ENCODE measurements around the gene CST8.

Gene CST8

DNA sequence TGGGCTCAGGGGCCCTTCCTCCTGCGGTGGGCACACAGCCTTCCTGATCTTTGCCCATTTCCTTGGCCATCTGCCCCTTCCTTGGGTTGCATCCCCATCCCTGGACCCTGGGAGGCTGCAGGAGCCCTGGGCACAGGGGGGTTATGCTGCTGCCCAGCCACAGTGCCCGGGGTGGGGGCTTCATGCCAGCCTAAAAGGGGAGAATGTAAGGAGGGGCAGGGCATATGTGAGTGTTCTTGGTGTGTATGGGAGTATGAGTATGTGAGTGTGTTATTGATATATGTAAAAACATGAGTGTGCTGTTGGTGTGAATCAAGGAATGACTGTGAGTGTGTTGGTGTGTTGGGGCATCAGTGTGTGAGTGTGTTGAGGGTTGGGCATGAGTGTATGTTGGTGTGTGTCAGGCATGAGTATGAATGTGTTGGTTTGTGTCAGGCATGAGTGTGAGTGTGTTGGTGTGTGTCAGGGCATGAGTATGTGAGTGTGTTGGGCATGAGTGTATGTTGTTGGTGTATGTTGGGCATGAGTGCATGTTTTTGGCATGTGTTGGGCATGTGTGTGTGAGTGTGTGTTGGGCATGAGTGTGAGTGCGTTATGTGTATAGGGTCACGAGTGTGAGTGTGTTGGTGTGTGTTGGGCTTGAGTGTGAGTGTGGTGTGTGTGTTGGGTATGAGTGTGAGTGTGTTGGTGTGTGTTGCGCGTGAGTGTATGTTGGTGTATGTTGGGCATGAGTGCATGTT is 14.7 kb upstream of the CST8 start:
- DNase-seq (ENCODE audit: low read depth), result no peak

DNA sequence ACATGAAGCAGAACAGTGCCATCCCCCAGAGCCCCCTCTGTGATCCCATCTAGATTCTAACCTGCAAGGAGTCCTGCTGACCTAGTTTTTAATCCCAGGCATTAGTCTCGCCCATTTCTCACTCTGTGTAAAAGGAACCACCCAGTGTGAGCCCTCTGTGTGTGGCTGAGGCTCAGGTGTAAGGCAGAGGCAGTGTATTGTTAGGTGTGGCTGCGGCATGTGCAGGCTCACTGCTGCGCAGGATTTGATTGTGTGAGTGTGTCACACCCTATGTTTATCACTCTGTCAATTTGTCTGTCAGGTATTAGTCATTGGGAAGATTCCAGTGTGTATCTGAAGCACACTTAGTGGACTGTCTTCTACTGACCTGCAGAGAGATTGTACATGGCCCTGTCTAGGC is 13.7 kb upstream of the CST8 start:
- DNase-seq (ENCODE audit: low read depth), result no peak

DNA sequence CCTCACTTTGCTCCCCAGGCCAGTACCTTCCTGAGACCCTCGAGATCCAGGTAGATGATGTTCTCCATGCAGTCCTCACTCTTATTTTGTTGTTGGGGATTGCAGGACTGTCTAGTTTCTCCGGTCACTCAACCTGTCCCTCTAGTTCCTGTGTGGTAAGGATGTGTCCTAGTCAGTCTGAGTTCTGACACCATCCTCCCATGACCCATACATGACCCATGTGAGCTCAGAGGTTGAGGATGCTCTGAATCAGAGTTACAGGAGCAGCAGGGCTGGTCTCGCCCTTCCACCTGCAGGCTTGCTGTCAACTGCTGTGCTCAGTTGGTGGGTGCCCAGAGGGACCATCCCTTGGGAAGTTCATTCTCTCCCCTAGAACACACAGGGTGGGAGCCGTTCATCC is 11.9 kb upstream of the CST8 start:
- no peak for DNase-seq (ENCODE audit: low read depth)

DNA sequence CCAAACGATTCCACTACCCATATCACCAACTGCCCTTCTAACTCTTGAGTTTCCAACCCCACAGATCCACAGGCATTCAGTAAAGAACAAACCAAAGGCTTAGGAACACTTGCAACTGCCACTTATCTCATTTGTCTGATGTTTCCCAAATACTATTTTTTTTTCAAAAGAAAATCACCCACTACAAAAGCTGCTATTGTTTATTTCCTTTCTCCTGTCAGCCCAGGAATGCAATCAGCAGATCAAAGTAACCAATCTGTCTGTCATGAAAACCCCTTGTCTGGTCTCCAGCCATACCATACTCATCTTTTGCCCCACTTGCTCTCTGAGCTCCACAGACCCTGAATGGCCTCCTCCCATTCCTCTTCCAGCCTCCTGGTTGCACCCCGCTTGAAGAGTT is 8.8 kb upstream of the CST8 start:
- DNase-seq (ENCODE audit: low read depth), result no peak

DNA sequence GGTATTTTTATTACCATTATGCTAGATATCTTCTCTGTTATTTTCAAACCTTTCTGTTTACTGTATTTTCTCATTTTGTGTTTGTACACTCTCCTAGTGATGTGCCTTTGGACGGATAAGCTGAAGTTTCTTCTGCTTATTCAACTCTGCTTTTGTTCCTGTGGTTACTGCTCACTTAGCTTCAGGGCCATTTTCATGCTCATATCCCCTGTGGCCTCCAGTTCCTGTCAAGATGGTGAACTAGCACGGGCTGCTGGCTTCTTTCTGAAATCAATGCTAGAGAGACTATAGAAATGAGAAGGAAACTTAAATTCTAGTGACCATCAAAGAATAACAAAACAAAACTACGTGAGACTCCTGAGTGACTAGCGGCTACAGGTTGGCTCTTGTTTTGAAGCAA is 6.8 kb upstream of the CST8 start:
- no peak for DNase-seq (ENCODE audit: low read depth)

DNA sequence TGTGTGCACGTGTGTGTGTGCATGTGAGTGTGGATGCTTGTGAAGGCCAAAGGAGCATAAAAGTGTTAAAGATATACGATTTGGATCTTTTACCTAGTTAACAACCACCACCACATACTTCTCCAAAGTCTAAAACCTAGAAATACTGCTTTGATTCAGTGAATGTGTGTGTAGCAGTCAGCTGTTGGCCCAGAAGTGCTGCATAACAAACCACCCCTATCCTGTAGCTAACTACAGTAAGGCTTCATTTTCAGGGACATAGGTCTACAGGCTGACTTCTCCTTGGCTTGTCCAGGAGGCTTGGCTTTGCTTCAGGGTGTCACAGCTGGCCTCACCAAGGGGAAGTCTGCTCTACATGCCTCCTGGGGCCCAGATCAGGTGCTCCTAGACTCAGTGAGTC is 2.4 kb upstream of the CST8 start:
- DNase-seq (ENCODE audit: low read depth), result no peak

DNA sequence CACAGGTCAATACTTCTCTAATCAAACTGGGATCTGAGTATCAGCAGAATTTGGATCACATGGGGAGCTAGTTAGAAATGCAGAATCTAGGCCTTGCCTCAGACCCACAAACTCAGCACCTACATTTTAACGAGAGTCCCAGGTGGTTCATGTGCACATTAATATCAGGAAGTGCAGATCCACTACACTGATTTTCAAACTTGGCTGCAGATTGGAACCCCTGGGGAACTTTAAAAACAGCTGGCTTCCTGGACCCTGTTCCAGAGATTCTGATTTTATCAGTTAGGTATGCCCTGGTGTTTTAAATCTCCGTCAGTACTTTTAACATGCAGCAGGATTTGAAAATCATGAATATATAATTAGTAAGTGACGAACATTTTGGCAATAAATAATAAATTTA is 1.9 kb upstream of the CST8 start:
- no peak for DNase-seq (ENCODE audit: low read depth)

DNA sequence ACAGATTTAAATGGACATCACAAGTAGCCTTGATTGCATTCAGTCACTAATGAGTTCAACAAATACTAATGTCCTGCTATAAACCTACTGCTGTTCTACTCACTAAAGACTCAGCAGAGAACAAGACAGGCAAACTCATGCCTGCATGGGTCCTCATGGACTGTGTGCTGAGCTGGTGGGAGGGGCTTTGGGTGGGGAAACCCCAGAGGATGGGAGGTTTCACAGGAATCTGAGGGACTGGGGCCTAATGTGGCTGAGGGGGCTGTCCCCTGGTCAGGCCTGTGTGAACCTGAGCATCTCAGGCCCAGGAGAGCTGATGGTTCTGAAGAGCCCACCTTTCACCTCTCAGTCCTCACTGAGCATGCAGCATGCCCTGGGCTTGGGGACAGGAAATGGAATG is 1.4 kb downstream of the CST8 start:
- DNase-seq (ENCODE audit: low read depth), result no peak

DNA sequence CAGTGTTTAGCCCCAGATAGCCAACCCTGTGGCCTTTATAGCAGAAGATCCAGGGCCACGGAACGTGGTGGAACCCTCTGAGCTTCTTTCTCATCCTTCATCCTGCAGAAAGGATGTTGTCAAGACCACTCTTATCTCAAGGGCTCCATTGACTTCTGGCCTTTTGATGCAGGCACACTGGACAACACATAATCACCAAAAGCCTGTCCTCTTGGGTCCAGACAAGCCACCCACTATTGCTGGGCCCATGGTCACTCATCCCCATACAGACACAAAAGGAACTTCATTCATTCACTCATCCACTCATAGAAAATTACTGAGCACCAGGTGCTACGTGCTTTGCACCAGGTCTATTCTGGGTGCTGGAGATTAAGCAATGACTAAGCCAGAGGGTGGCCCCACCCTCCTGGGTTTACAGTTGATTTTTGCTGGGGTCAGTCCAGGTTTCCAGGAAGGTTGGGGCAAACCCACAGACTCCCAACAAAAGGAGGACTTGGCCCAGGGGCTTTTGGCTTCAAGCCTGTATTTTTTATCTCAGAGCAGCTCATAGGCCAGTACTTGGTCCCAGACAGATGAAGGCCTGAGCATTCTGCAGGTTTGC is 2.4 kb downstream of the CST8 start:
- DNase-seq (ENCODE audit: low read depth), result no peak

DNA sequence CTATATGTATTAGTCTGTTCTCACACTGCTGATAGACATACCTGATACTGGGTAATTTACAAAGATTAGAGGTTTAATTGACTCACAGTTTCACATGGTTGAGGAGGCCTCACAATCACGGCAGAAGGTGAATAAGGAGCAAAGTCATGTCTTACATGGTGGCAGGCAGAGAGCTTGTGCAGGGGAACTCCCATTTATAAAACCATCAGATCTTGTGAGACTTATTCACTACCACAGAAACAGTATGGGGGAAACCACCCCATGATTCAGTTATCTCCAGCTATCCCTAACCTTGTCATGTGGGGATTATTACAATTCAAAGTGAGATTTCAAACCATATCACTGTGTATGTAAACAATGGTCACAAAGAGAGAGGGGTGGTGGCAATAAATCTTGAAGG is 6.6 kb downstream of the CST8 start:
- no peak for DNase-seq (ENCODE audit: low read depth)

DNA sequence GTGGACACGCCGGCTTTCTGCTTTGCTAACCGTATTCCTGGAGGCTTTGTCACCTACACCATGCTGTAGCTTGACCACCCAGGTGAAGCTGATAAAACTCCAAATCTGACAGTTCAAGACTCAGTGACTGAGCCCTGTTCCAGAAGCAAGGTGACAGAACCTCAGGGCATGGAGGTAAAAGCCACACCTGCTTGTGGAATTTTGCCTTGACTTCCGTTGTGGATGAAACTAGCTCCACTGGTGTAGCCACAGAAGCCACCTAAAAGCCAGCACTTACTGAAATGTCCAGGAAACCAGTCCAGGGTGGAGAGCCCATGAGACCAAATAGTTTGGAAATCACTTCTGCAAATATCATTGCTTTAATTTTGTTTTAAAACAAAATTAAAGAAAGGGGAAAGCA is 11.0 kb downstream of the CST8 start:
- no peak for DNase-seq (ENCODE audit: low read depth)

DNA sequence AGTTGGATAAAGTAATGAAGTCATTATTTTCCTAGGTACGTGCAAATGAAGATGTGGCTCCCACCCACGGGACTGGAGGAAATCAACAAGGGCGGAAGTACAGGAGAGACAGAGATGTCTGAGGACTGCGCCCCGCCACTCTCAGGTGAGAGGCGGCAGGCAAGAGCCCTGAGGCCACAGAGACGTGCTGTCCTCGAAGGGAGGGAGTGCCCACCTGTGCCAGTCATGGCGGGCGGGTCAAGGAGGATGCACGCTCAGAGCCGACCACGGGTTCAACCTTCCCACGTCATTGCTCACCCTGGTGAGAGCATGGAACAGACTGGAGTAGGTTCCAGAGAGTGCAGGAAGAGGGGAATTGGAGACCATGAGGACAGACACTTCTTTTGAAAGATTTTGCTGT is 12.7 kb downstream of the CST8 start:
- DNase-seq (ENCODE audit: low read depth), result no peak

DNA sequence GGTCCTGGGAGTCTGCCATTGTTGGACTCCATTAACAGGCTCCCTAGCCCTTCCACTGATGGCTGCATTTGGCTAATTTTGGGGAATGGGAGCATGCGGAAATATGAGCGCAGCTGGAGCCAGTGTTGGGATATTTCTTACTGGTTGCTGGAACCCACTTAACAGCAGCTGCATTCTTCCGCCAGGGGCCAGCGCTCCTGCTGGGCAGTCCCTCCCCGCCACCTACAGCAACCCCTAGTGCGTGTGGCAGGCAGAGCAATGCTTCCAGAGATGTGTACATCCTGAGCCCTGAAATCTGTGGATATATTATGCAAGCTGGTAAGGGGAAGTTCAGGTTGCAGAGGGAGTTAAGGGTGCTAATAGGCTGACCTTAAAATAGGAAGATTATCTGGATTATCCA is 16.4 kb downstream of the CST8 start:
- no peak for DNase-seq (ENCODE audit: low read depth)

DNA sequence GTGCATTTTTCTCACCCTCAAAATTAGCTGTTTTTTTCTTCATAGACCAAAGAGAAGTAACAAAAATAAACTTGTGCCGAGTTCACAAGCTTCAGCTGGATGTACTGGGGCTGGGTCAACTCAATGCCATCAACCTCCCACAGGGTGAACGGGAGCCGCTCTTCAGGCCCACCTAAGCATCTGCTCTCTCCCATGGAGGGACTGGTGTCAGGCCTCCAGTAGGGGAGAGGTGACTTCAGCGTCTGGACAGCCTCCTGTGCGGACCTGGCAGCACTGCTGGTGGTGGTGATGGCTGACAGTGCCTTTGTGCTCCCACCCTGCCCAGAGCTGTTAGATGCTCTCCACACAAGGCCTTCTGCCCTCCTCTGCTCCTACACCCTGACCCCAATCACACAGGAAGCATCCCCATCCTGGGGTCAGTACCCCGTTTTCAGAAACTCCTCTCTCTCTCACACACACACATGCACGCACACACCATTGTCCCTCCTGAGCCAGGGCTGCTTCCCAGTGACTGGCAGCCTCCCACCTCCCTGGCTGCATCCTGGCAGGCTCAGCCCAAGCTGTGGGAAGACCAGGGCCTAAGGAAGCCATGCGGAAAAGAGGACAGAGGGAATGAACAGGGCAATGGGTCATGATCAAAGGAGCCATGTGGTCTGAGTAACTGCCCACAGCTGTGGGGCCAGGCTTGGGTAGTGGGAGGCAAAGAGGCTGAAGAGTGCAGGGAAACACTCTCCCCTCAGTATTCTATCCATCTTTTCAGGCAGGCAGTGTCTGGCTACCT is 17.7 kb downstream of the CST8 start:
- DNase-seq (ENCODE audit: low read depth), result no peak

DNA sequence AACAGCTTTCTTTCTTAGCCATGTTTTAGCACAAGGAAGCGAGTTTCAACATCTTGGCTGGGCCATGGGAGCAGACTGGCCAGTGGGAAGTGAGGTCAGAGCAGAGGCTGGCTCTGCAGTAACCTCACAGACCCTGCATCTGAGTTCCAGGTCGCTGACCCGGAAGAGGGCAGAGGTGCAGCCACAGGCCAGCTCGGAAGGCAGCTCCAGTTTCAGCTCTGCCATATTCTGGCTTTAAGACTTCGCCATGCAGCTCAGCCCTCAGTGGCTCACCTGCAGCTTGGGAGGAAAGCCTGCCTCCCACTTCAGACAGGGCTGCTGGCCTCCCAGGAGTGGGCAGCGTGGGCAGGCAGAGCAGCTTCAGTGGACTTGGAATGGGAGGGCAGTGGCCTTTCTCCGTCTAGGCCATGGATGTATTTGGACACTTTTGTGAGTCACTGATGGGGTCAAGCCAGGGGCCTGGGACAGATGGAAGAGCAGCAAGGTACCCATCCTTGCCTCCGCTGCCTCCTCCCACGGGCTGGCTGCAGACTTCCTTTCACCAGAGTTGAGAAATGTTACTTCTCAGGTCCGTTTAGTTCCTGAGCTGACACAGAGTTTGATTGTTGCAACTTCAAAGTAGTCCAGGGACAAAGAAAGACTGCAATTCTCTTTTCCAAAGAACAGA is 18.5 kb downstream of the CST8 start:
- DNase-seq (ENCODE audit: low read depth), result no peak

DNA sequence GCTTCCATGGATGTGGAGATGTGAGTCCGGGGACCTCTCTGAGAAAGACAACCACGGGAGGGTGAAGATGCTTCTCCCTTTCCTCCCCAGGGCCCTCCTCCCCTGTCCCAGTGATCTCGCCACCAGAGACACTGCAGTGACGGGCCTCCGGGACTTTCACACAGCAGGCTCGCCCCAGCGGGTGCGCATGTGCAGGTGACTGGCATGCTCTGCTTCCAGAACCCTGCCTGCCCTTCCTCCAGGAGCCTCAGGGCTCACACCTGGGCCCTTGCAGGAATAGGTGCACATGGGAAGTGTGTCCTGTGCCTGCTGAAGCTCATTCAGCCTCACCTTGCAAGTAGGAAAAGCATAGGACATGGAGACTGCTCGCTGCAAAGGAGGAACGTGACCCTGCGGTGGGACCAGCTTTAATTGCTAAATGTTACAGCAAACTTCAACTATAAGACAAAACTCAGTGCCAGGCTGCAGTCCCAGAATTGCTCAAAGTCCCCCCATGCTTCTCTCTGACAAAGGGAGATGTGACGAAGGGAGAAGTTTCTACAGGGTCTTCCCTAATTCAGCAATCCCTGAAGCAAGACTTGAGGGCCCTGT is 19.2 kb downstream of the CST8 start:
- DNase-seq (ENCODE audit: low read depth), result no peak

DNA sequence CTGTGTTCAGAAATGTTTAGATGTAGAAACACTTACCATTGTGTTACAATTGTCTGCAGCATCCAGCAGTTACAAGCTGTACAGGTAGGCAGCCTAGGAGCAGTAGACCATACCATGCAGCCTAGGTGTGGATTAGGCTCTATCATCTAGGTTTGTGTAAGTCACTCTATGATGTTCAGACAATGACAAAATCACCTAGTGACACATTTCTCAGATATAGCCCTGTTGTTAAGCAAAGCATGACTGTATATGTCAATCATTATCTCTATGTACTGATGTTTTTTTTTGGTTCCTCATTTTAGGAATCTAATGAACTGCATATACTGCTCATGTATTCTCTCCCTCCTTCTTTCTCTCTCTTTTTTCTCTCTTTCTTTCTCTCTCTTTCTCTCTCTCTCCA is 22.2 kb downstream of the CST8 start:
- DNase-seq (ENCODE audit: low read depth), result no peak

DNA sequence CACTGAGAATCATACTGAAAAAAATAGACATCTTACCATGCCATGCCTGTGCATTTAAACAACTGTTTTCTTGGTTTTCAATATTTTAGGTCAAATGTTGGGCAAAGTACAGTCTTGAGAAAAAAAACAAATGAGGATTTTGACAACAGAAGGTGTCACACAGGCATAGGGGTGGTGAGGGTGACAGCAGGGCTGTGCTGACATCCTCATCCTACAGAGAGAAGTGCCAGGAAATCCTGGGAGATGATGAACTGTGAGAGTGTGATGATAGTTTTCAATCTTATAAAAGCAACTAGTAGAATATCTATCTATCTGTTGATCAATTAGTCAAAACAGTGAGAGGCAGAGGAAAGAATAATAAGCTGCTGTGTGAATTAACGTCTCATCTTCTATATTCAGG is 23.9 kb downstream of the CST8 start:
- DNase-seq (ENCODE audit: low read depth), result no peak

DNA sequence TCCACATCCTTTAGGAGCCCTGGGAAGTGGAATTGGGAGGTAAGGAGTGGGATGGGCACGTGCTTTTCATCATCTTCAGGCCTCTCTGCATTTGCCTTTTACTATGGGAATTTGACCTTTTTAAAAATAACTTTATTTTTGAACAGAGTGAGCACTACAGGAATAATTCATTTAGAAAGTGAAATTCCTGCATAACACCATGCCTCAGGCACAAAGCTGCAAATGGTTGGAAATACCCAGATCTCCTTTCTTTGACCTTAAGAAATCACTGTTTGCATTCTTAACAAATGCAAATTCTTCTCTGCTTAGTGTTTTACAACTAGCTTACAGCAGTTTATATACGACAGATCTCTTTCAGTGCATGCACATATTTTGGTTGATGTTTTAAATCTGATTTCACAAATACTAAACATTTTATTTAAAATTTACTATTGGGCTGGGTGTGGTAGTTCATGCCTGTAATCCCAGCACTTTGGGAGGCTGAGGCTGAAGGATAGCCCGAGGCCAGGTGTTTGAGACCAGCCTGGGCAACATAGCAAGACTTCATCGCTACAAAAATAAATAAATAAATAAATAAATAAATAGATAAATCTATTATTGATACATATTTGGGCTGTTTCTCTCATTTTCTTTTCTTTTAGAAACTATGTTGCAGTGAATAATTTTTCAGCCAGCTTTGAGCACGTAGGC is 24.5 kb downstream of the CST8 start:
- DNase-seq (ENCODE audit: low read depth), result no peak

DNA sequence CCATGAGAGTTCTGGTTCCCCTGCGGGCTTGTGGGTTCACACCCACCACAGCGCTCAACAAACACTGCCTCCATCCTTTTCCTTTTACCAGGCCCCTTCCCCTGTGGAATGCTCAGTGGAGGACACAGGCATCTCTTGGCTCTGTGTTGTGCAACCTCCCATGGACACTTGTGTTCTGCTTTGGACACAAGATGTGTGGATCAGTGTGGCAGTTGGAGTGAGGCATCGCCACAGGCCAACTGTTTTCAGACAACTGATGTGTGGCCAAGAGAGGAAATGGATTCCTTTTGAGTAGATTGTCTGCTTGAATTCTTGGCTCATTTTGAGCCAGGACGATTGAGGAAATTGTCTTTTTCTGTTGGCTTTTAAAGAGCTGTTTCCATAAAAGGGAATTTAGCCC is 26.8 kb downstream of the CST8 start:
- no peak for DNase-seq (ENCODE audit: low read depth)

DNA sequence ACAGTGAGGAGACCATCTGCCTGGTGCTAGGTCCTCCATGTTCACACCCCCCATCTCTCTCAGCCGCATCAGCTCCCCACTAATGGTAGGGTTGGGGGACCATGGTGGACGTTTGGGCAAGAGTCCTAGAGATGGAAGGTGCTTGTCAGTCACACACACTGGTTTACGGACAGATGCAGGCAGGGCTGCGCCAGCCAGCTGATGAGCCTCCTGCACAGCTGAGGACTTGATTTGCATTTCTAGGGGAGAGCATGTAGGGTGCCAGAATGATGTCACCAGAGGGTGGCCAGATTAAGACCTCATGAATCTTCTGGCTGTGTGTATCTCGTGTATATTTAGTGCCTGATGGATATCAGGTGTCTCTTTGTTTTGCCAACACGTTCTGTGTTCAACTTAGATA is 28.6 kb downstream of the CST8 start:
- DNase-seq (ENCODE audit: low read depth), result no peak

DNA sequence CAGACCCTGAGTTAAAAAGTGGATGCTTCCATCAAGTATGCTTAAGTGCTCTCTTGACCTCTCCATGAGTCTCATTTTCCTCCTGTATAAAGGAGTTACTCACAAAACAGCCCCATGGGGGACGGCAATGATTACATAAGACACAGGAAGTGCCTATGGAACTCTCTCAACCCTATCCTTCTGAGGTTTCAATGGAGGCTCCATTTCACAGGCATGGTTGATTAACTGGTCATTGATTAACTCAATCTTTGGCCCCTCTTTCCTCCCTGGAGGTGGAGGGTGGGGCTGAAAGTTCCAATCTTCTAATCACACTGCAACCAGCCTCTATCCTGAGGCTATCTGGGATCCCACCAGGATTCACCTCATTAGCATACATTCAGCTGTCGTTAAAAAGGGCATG is 29.3 kb downstream of the CST8 start:
- DNase-seq (ENCODE audit: low read depth), result no peak
